GM19452 (cell line): ENCODE measurements around the gene A3GALT2.
"Not testable (repeated sequence)": the region's sequence is repeated elsewhere in the genome, so short reads cannot be mapped to it uniquely, and the experiment has no call there.

Source experiments
- ATAC-seq: cut with Tn5 transposase; IDR thresholded peaks from one replicate; pipeline ENCODE4 v1.9.1; 2021; ENCODE audit not compliant: unreplicated experiment

The A3GALT2 gene

DNA sequence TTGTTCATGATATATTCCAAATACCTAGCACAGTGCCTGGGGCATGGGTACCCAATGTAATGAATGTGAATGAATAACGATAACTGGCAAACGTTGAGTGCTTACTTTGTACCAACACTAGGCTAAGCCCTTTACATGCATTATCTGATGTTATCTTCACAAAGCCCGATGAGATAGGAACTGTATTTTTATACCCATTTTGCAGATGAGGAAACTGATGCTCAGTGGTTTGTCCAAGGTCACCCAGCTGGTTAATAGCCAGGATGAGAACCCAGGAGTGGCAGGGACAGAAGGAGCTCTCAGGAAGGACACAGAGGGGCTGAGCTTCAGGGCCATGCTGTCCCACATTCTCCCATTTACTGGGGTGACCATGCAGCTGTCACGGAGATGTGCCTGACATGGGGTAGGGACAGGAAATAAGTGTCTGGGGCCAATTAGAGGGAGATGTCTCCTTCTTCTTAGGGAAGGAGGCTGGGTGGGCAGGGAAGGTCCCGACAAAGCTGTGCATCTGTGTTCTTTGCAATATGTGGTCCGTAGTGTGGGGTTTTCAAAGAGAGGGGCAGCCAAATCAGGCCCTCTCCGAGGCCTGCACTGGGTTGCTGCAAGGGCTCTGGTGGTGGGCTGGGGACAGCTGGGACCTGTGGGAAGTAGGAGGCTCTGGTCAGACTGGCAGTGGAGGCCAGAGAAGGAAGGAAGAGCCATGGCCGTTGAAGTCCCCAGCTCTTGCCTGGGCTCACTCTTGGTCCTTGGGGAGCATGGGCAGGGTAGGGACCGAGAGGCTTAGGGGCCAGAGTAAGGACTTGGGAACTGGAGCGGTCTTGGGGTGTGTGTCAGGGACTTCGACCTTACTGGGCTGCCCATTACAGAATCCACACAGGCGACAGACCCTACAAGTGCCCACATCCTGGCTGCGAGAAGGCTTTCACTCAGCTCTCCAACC is 26.6 kb downstream of the A3GALT2 start:
- no peak for ATAC-seq

DNA sequence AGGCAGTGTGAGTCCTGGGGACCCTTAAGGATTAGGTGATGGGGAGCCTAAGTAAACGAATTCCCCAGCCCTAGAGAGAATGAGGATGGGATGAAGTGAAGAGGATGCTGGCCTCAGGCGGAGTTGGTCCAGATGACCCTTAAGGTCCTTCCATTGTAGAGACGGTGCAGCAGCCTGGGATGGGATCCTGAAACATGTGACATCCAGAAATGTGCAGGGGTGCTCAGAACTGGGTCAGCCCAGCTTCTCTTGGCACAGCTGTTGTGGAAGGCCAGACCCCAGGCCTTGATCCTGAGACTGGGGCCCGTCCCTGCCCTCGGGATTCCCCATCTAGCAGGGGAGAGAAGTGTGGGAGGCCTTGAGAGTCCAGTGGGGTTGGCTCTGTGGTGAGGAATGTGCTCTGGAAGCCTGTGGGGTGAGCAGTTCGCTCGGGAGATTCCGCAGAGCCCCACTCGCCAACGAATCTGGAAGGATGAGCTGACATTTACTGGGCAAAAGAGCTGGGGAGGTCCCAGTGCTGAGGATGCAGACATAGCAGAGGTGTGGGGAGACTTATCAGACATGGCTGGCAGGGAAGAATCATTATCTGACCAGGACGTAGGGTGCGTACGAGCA is 28.1 kb downstream of the A3GALT2 start:
- no peak for ATAC-seq

DNA sequence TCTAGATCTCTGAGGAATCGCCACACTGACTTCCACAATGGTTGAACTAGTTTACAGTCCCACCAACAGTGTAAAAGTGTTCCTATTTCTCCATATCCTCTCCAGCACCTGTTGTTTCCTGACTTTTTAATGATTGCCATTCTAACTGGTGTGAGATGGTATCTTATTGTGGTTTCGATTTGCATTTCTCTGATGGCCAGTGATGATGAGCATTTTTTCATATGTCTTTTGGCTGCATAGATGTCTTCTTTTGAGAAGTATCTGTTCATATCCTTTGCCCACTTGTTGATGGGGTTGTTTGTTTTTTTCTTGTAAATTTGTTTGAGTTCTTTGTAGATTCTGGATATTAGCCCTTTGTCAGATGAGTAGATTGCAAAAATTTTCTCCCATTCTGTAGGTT is 30.3 kb downstream of the A3GALT2 start:
- not testable (repeated sequence) for ATAC-seq

DNA sequence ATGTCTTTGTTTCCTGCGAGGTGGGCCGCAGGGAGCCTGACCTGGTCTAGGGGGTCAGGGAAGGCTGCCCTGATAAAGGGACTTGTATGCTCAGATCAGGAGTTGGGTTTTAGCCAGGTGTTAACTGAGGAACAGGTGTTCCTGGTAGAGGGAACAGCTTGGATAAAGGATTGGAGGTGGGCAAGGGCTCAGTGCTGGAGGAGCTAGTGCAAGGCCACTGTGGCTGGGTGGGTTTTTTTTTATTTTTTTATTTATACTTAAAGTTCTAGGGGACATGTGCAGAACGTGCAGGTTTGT is 31.1 kb downstream of the A3GALT2 start:
- no peak for ATAC-seq

DNA sequence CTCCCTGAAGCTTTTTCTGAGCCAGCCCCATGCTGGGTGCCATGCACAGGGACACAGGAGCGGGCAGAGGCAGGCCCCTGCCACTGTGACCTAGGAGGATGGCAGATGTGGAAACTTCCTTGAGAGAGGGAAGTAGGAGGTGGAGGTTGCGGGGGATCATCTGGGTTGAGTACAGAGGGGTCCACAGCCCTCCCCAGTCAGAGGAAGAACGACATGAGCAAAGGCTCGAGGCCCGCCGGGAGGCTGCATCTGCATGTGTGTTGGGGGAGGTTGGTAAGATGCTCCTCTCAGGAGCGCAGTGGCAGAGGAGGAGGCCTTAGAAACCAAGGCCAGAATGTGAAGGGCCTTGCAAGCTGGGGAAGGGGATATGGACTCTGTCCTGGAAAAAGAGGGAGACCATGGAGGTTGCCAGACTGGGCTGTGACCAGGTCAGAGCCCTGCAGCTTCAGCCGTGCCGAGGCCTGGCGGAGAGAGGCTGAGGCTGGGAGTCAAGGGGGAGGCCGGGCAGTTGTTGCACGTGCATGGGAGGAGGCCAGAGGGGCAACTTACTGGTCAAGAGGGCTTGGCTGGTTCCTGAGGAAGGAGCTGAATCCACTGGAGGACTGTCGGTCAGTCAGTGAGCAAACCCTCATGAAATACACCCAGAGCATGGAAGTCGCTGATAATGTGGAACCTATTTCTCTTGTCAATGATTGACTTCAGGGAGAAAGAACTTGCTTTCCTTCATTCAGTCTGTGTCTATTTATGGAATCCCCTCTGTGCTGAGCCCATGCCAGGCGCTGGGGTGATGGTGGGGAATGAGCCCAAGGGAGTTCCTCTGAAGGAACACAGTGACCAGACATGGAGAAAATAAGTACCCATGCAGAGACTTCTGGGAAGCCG is 31.7 kb downstream of the A3GALT2 start:
- ATAC-seq: no peak

DNA sequence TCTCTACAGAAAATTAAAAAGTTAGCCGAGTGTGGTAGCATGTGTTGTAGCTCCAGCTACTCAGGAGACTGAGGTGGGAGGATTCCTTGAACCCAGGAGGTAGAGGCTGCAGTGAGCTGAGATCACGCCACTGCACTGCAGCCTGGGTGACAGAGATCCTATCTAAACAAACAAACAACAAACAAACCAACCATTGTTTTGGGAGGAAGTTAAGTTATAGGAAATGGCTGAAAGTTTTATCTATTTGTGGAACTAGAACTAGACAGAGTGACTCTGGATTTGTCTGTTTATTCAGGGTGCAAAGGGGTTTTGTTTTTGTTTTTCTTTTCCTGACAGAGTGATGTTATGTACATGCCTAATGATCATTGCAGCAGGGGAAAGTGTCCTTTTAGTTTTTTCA is 33.6 kb downstream of the A3GALT2 start:
- ATAC-seq: no peak

DNA sequence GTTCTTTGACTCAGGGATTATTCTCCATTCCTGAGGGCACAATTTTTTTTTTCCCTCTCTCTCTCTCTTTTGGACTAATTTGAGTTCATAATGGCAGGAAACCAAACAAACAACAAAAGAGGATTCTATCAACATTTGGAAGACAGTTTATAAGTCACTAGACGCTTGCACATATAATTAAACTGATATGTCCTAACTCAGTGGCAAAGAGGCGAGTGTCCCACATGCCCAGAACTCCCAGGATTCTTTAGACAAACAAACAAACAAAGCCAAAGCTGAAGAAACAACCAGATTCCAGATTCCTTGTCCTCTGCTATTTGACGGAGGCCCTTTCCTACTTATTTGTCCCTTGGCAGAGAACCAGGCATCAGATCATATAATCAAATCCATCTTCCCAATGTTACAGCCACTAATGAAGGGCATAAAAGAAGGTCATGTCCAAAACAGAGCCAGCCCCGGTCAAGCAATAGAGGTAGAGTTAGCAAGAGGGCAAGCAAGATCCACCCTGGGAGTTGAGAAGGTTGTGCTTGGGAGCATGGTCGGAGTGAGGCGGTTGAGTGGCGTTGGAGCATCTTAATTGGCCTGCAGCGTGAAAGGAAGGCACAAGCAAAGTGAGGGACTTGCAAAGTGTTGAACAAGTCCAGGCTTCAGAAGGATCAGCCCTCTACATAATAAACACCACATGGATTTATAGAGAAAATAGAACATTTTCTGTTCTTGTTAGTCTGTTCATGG is 34.3 kb downstream of the A3GALT2 start:
- no peak for ATAC-seq

DNA sequence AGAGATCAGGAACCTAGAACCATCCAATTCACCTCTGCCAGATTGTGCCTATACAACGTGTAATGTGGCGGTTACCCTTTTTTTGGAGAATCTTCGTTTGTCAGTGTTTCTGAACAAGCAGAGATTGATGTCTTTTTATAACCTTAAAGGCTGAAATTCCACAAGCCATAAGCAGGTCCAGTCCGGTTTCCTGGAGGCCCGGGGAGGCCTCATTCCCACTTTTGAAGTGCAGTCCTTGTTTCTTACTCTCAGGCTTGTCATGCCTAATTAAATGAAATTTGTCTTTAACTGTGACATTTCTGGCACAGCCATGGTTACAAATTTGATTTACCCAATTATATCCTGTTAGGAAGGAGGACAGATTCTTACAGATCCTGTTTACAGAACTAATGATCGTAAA is 36.8 kb downstream of the A3GALT2 start:
- no peak for ATAC-seq

DNA sequence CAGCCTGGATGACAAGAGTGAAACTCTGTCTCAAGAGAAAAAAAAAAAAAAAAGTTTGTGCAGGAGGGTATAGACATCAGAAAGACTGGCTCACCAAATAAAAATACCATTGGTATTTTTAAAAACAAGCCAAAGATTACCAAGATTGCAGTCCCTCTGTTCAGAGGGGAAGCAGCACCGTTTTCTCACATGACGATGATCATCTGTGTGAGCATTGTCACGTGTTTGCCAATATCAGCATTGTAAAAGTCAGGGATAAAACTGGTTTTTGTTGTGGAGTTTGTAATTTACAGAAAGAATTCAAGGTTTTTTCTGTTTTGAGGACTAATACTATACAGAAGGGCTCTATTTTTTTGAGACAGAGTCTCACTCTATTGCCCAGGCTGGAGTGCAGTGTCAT is 38.1 kb downstream of the A3GALT2 start:
- no peak for ATAC-seq

DNA sequence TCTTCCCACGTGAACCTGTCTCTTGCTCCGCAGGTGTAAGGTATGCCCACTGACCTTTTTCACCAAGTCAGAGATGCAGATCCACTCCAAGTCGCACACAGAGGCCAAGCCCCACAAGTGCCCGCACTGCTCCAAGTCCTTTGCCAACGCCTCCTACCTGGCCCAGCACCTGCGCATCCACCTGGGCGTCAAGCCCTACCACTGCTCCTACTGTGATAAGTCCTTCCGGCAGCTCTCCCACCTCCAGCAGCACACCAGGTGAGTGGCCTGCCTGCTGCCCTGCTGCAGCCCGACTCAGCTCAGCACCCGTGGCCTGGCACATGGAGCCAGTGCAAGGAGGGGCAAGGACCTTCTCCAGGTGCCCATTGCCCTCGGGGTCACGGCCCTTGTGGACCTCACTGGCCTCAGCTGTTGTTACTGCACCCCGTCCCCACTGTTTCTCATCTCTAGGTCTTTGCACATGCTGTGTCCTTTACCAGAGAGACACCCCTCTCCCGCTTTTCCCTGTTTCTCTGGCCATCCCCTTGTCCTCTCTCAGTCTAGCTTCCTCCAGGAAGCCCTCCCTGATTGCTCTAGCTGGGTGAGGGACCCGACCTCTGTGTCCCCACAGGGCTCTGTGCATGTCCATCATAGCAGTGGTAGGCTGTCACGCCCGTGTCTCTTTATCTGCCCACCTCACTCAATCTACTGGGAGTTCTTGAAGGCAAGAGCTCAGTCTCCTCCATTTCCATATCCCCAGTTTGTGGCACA is 39.2 kb downstream of the A3GALT2 start:
- no peak for ATAC-seq

DNA sequence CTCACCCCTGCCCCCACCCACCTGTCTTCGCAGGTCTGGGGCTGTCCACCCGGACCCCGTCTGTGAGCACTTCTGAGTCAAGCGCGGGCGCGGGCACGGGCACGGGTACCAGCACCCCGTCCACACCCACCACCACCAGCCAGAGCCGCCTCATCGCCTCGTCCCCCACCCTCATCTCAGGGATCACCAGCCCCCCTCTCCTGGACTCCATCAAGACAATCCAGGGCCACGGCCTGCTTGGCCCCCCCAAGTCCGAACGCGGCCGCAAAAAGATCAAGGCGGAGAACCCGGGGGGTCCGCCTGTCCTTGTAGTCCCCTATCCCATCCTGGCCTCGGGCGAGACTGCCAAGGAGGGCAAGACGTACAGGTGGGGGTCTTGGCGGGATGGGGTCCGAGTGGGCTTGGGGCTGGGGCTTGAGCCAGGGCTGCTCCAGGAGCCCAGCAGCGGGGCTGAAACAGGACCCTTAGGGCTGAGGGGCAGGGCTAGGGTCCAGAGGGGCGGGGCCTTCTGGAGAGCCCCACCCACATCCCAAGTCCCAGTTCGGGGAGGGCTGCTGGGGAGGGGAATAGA is 40.7 kb downstream of the A3GALT2 start:
- ATAC-seq: no peak

DNA sequence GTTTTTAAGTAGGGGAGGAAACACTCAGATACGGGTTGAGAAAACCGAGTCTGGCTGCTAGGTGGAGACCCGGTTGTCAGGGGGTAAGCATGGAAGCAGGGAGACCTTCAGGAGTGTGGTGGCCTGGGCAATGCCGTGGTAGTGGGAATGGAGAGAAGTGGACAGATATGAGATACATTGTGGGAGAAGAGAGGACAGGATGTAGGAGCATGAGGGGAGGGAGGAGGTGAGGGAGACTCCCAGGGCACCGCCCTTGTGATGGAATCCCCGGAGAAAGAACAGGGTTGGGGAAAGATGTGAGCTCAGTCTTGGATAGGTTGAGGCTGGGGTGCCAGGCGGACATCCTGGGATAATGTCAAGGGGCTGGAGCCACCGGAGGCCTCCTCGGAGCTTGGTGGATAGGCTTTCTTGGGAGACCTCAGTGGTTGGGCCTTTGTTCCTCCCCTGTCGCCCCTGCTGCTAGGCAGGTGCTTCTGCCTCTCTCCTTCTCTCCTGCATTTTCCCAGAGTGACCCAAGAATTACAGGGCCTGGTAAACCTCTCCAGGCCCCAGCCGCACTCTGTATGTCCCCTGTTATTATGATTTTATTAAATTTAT is 43.3 kb downstream of the A3GALT2 start:
- no peak for ATAC-seq

DNA sequence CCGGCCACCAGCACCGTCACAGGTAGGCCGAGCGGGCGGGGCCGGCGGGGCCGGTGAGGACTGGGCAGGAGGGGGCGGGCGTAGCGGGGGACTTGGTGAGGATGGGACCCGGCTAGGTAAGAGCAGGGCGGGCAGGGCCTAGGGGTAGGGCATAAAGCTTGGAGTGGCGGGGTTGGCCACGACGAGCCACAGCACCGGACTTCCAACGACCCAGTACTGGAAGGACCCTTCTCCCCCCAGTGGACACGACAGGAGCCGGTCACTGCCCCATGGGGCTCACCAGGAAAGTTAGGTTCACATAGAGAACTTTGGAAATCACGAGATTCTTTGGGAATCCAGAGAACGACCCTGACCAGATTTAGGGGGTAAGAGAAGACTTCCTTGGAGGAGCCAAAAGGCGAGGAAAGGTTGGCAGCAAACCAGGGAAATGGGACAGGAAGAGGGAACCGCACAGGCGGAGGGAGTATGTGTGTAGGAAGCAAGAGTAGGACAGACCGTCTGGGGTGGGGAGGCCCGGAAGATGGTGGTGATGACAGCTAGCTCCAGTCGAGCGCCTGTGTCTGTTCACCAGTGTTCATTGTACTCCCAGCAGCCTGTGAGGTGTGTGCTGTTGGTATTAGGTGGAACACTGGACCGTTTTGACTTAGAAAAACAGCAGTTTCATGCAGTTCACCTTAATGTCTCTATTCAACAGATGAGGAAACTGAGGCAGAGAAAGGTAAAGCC is 44.2 kb downstream of the A3GALT2 start:
- no peak for ATAC-seq

DNA sequence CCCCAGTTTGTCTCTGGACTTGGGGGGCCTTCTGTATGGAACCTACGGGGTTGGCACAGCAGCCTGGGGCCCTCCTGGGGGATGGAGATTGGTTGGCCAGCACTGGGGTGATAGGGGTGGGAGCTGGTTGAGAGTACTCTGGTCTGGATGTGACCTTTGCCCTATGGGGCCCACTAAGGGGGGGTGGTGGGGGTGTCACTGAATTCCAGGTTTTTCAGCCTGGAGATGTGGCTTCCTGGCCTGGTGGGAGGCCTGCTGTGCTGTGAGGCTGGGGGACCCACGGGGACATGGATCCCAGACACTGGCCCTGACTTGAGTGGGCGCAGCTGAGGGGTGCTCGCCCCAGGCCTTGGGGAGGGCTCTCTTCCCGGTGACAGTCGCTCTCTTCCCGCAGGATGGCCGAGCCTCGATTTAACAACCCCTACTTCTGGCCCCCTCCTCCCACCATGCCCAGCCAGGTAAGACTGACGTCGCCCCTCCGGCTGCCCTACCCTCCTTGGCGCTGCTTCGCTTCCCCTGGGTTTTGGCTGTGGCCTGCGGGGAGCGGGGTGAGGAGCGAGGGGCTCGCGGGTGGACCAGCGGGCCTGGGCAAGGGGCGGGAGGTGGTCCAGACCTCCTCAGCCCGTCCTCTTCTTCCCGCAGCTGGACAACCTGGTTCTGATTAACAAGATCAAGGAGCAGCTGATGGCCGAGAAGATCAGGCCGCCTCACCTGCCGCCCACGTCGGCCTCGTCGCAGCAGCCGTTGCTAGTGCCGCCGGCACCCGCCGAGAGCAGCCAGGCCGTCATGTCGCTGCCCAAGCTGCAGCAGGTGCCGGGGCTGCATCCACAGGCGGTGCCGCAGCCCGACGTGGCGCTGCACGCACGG is 45.0 kb downstream of the A3GALT2 start:
- no peak for ATAC-seq

DNA sequence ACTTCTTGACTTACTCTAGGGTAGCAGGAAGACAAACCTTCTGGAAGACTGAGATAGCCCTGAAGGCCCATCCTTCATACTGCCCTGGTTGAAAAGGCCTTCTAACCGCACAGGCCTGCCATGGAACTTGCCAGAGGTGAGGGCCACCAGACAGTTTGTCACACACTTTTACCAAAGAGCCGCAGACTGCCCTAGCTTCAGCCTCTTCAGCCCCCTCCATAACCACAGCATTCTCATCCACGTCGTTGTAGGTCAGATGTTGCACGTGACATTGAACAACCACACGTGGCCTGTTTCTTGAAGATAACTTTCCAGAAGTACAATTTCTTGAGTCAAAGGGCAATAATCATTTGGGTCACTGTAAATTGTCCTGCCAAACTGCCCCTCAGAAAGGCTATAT is 45.7 kb downstream of the A3GALT2 start:
- ATAC-seq: no peak

DNA sequence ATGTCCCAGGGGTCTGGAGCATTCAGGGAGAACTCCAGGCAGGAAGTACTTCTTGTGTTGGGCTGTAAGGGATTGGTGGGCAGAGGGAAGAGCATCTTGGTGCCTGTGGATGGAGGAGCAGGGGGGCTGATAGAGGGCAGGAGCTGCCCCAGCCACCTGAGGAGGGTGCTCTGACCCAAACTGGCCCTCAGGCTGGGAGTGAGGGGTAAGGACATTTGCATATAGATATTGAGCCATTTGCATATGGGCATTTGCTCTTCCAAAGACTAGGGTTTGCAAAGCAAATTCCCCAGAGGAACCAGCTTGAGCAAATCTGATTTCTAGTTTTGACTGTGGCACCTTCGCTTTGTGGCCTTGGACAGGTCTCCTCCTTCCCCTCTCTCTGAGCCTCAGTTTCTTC is 46.5 kb downstream of the A3GALT2 start:
- ATAC-seq: no peak

DNA sequence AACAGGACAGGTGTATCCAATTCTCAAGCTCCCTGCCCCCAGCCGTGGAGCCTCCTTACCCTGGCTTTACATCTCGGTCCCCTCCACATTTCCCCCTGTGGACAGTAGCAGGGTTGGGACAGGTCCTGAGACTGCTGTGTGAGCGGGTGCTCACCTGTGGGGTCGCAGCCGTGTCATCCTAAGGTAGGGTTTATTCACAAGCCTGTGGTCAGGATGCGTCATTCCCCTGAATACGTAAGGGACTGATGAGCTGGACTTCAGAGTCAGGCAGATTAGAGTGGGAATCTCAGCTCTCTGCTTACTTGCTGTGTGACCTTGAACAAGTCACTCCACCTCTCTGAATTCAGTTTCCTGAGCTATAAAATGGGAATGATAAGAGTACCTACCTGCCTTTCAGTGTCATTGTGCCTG is 46.9 kb downstream of the A3GALT2 start:
- no peak for ATAC-seq

DNA sequence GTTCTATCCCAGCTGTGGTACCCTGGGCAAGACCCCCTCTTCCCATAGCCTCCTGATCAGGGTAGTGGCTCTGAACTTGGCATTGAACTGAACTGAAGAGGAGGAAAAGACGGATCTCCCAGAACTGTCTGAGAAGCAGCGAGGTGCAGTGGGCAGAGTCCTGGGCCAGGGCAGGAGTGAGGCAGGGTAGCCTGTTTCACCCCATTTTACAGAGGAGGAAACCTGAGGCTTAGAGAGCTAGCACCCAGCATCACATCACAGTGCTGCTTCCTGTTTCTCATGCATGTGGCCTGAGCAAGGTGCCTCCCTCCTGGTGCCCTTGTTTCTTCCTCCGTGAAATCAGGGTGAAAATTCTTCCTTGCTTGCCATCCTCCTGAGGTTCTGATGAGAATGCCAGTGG is 47.5 kb downstream of the A3GALT2 start:
- no peak for ATAC-seq
